H9 (cell line): ENCODE results near the gene ERFE. TPM values are rescaled to one million over a fixed set of nuclear protein-coding genes. Genes with fewer than 3 reads are reported as not detected.

Source experiments
- DNase-seq: peaks from one replicate; pipeline ENCODE4 v3.0.0-alpha.2; 2017
- H2AFZ ChIP-seq: one replicate; pipeline ENCODE4 v1.6.1; 2013; ENCODE audit warnings: mild to moderate bottlenecking, low read length, control low read depth, moderate library complexity
- H2AK5ac ChIP-seq: 2 replicates; pipeline ENCODE4 v1.6.1; 2013; ENCODE audit warnings: low read length, control low read depth, mixed read lengths; ENCODE audit not compliant: insufficient read length
- H2BK120ac ChIP-seq: one replicate; pipeline ENCODE4 v1.6.1; 2013; ENCODE audit warnings: low read depth, mild to moderate bottlenecking, low read length, control low read depth, inconsistent platforms; ENCODE audit not compliant: poor library complexity, severe bottlenecking
- H2BK12ac ChIP-seq: 2 replicates; pipeline ENCODE4 v1.6.1; 2013; ENCODE audit warnings: low read length, control low read depth, mixed read lengths, low read depth; ENCODE audit not compliant: insufficient read length
- H2BK15ac ChIP-seq: 2 replicates; pipeline ENCODE4 v1.6.1; 2013; ENCODE audit warnings: low read depth, low read length, control low read depth
- H2BK20ac ChIP-seq: one replicate; pipeline ENCODE4 v1.6.1; 2013; ENCODE audit warnings: low read depth, mild to moderate bottlenecking, low read length, control low read depth, inconsistent platforms; ENCODE audit not compliant: poor library complexity, severe bottlenecking
- H2BK5ac ChIP-seq: 2 replicates; pipeline ENCODE4 v1.6.1; 2013; ENCODE audit warnings: low read length, control low read depth, mixed read lengths; ENCODE audit not compliant: insufficient read length
- H3K14ac ChIP-seq: 2 replicates; pipeline ENCODE4 v1.6.1; 2013; ENCODE audit warnings: low read length, control low read depth; ENCODE audit not compliant: insufficient read depth
- H3K18ac ChIP-seq: 2 replicates; pipeline ENCODE4 v1.6.1; 2013; ENCODE audit warnings: low read depth, mild to moderate bottlenecking, mixed read lengths, low read length, control low read depth; ENCODE audit not compliant: insufficient read length
- H3K23ac ChIP-seq: 2 replicates; pipeline ENCODE4 v1.6.1; 2013; ENCODE audit warnings: low read length, control low read depth, mixed read lengths, low read depth; ENCODE audit not compliant: insufficient read length
- H3K23me2 ChIP-seq: 2 replicates; pipeline ENCODE4 v1.6.1; 2013; ENCODE audit warnings: low read depth, mild to moderate bottlenecking, mixed read lengths, low read length, control low read depth; ENCODE audit not compliant: insufficient read length, poor library complexity, severe bottlenecking
- H3K27ac ChIP-seq: 2 replicates; pipeline ENCODE4 v1.5.1; 2013; ENCODE audit warnings: low read length, control low read depth, mixed read lengths, low read depth; ENCODE audit not compliant: insufficient read length
- H3K27me3 ChIP-seq: 2 replicates; pipeline ENCODE4 v1.6.1; 2013; ENCODE audit warnings: low read length, control low read depth, inconsistent platforms; ENCODE audit not compliant: insufficient read depth
- H3K4ac ChIP-seq: 2 replicates; pipeline ENCODE4 v1.6.1; 2013; ENCODE audit warnings: low read depth, mild to moderate bottlenecking, control low read depth, inconsistent platforms, low read length, moderate library complexity
- H3K4me1 ChIP-seq: 2 replicates; pipeline ENCODE4 v1.6.1; 2013; ENCODE audit warnings: low read length, control low read depth, inconsistent platforms; ENCODE audit not compliant: insufficient read depth
- H3K4me2 ChIP-seq: 2 replicates; pipeline ENCODE4 v1.6.1; 2013; ENCODE audit warnings: low read length, control low read depth, mixed read lengths; ENCODE audit not compliant: insufficient read length, insufficient read depth
- H3K56ac ChIP-seq: 2 replicates; pipeline ENCODE4 v1.6.1; 2013; ENCODE audit warnings: low read depth, mild to moderate bottlenecking, mixed read lengths, low read length, control low read depth; ENCODE audit not compliant: insufficient read length
- H3K79me1 ChIP-seq: 2 replicates; pipeline ENCODE4 v1.6.1; 2013; ENCODE audit warnings: low read depth, mild to moderate bottlenecking, moderate library complexity, low read length, control low read depth, inconsistent platforms; ENCODE audit not compliant: insufficient read depth, poor library complexity, severe bottlenecking
- H3K79me2 ChIP-seq: 2 replicates; pipeline ENCODE4 v1.6.1; 2013; ENCODE audit warnings: low read length, control low read depth, inconsistent platforms; ENCODE audit not compliant: insufficient read depth
- H3K9ac ChIP-seq: 2 replicates; pipeline ENCODE4 v1.6.1; 2013; ENCODE audit warnings: low read length, control low read depth, mixed read lengths; ENCODE audit not compliant: insufficient read length; ENCODE audit errors: extremely low read depth
- H3K9me3 ChIP-seq: one replicate; pipeline ENCODE4 v1.6.1; 2013; ENCODE audit warnings: low read depth, low read length, inconsistent platforms; ENCODE audit not compliant: control insufficient read depth
- H3T11ph ChIP-seq: one replicate; pipeline ENCODE4 v1.6.1; 2013; ENCODE audit warnings: mild to moderate bottlenecking, low read length, control low read depth, inconsistent platforms
- H4K20me1 ChIP-seq: one replicate; pipeline ENCODE4 v1.6.1; 2013; ENCODE audit not compliant: control insufficient read depth, insufficient read length, insufficient read depth
- H4K5ac ChIP-seq: 2 replicates; pipeline ENCODE4 v1.6.1; 2013; ENCODE audit warnings: low read depth, mild to moderate bottlenecking, mixed read lengths, low read length, control low read depth; ENCODE audit not compliant: insufficient read length
- H4K8ac ChIP-seq: replicated peaks from 2 replicates; pipeline ENCODE4 v1.6.1; 2013; ENCODE audit warnings: low read length, control low read depth, mixed read lengths, low read depth; ENCODE audit not compliant: insufficient read length
- H4K91ac ChIP-seq: 2 replicates; pipeline ENCODE4 v1.6.1; 2013; ENCODE audit warnings: low read depth, mild to moderate bottlenecking, moderate library complexity, mixed read lengths, low read length, control low read depth; ENCODE audit not compliant: insufficient read length
- H3K27ac Mint-ChIP-seq, 3 experiments: 2 replicates in 2 of 3; 3 replicates in 1 of 3; pipeline ENCODE4 v1.8.0; 2020 to 2021; ENCODE audit warnings: mixed read lengths in 3 of 3, mild to moderate bottlenecking in 1 of 3, moderate library complexity in 1 of 3
- H3K27me3 Mint-ChIP-seq: 2 replicates; pipeline ENCODE4 v1.8.0; 2021; ENCODE audit warnings: low read depth, mild to moderate bottlenecking, moderate library complexity, mixed read lengths
- H3K36me3 Mint-ChIP-seq, 3 experiments: 2 replicates in 2 of 3; 3 replicates in 1 of 3; pipeline ENCODE4 v1.8.0; 2020 to 2021; ENCODE audit warnings: low read depth in 3 of 3, mixed read lengths in 3 of 3; ENCODE audit not compliant: insufficient read depth in 1 of 3
- H3K4me1 Mint-ChIP-seq, 2 experiments: 2 replicates each; pipeline ENCODE4 v1.8.0; 2020; ENCODE audit warnings: mixed read lengths in 2 of 2
- H3K4me3 Mint-ChIP-seq, 2 experiments: 2 replicates in 1 of 2; 3 replicates in 1 of 2; pipeline ENCODE4 v1.8.0; 2020 to 2021; ENCODE audit warnings: mild to moderate bottlenecking in 2 of 2, mixed read lengths in 2 of 2, moderate library complexity in 1 of 2
- H3K9me3 Mint-ChIP-seq, 2 experiments: 2 replicates in 1 of 2; 3 replicates in 1 of 2; pipeline ENCODE4 v1.8.0; 2020; ENCODE audit warnings: mild to moderate bottlenecking in 2 of 2, mixed read lengths in 2 of 2, moderate library complexity in 1 of 2
- CTCF ChIP-seq: fragments of 200-600 bp; sonication (generic); conservative IDR thresholded peaks from 3 replicates; pipeline ENCODE4 v1.8.0; 2021; ENCODE audit warnings: antibody characterized with exemption, mild to moderate bottlenecking
- WGBS: extraction: QIAGEN DNeasy Blood & Tissue Kit; methylation state at CpG from one replicate; pipeline ENCODE4 v1.1.7; 2013; ENCODE audit warnings: missing lambda C conversion rate, low lambda C conversion rate, mixed read lengths; ENCODE audit not compliant: insufficient read length; ENCODE audit errors: extremely low coverage; 5-methylcytosine and 5-hydroxymethylcytosine counted together
- total RNA-seq: library from RNA; stranded (reverse); gene quantifications from 2 replicates; pipeline ENCODE4 v1.2.1, GENCODE V29; 2021

The ERFE gene
- total RNA-seq, 1 experiment from 2014 or later, result 2.1 TPM

GRCh38 chr2:238168196-238169047 lies 9.7 kb downstream of the ERFE start:
- Histone ChIP-seq H3K18ac (no peak overlapping the region), H4K8ac (no peak overlapping the region), H2BK5ac (no peak overlapping the region), H3K27me3 (peaks cover 3% of the 10 kb centered on the region; the same call in 1 of the 2 replicates), H2BK15ac (no peak overlapping the region), H2AFZ (no peak overlapping the region), H3K79me1 (no peaks in the 10 kb centered on the region), H3K4me1 (no peaks in the 10 kb centered on the region), H3K23ac (no peak overlapping the region), H4K91ac (no peak overlapping the region), H4K20me1 (no peaks in the 10 kb centered on the region), H2BK20ac (no peak overlapping the region), H3T11ph (no peak overlapping the region), H3K23me2 (no peaks in the 10 kb centered on the region), H2BK12ac (no peak overlapping the region), H3K14ac (no peak overlapping the region), H3K79me2 (no peaks in the 10 kb centered on the region), H2AK5ac (no peak overlapping the region), H2BK120ac (no peak overlapping the region), H3K4me2 (no peak overlapping the region), H3K27ac (no peak overlapping the region), H3K9me3 (no peaks in the 10 kb centered on the region), H4K5ac (no peak overlapping the region), H3K4ac (no peak overlapping the region), H3K56ac (no peak overlapping the region), H3K9ac (no peak overlapping the region)
- H3K4me1 Mint-ChIP-seq, result no peaks in the 10 kb centered on the region
- no CpG with 5 or more reads among the region's 13 CpGs for WGBS
- H3K9me3 Mint-ChIP-seq, result peaks cover 0 to 4% of the 10 kb centered on the region in 2 experiments; a peak in 1 of 5 replicates
- peaks cover 16 to 40% (median 32%) of the 10 kb centered on the region in 3 experiments for H3K36me3 Mint-ChIP-seq
- H3K27me3 Mint-ChIP-seq, result peaks cover 20% of the 10 kb centered on the region
- DNase-seq, result no peak
- H3K27ac Mint-ChIP-seq, result no peak overlapping the region
- H3K4me3 Mint-ChIP-seq, result no peak overlapping the region
- no peak for TF ChIP-seq CTCF
